ENCODE data around the gene DRC7.
A peak's percentile ranks its signal among the peaks of the same experiment; 100 is the strongest.

DRC7 gene

GRCh38 chr16:57750796-57751538, 56.4 kb downstream of the DRC7 start:
- DNase-seq (ENCODE audit: low read depth in 1 of 2, low spot score in 1 of 2) = no peak

GRCh38 chr16:57751539-57752202, 57.1 kb downstream of the DRC7 start:
- DNase-seq (ENCODE audit: low read depth in 1 of 2, low spot score in 1 of 2) = no peak

GRCh38 chr16:57752203-57752580, 57.6 kb downstream of the DRC7 start:
- DNase-seq (ENCODE audit: low read depth in 1 of 2, low spot score in 1 of 2) = no peak

GRCh38 chr16:57752581-57753447, 58.2 kb downstream of the DRC7 start:
- DNase-seq (ENCODE audit: low read depth in 1 of 2, low spot score in 1 of 2) = no peak

GRCh38 chr16:57753448-57754353, 59.1 kb downstream of the DRC7 start:
- DNase-seq (ENCODE audit: low read depth in 1 of 2, low spot score in 1 of 2) = no peak

- DNase-seq (ENCODE audit: low read depth in 1 of 2, low spot score in 1 of 2) = no peak
Observed at GRCh38 chr16:57754354-57755060, 59.9 kb downstream of the DRC7 start.

- DNase-seq (ENCODE audit: low read depth in 1 of 2, low spot score in 1 of 2) = no peak
Observed at GRCh38 chr16:57755061-57755684, 60.6 kb downstream of the DRC7 start.

- DNase-seq (ENCODE audit: low read depth in 1 of 2, low spot score in 1 of 2) = no peak
Observed at GRCh38 chr16:57755726-57756423, 61.3 kb downstream of the DRC7 start.

GRCh38 chr16:57756424-57757325, 62.1 kb downstream of the DRC7 start:
- DNase-seq (ENCODE audit: low read depth in 1 of 2, low spot score in 1 of 2) = no peak

GRCh38 chr16:57757326-57757786, 62.8 kb downstream of the DRC7 start:
- DNase-seq (ENCODE audit: low read depth in 1 of 2, low spot score in 1 of 2) = peak; percentile 81 to 89

- no peak for DNase-seq (ENCODE audit: low read depth in 1 of 2, low spot score in 1 of 2)
Observed at GRCh38 chr16:57757883-57758282, 63.3 kb downstream of the DRC7 start.

- no peak for DNase-seq (ENCODE audit: low read depth in 1 of 2, low spot score in 1 of 2)
Observed at GRCh38 chr16:57758331-57759117, 63.9 kb downstream of the DRC7 start.

GRCh38 chr16:57759131-57759530, 64.5 kb downstream of the DRC7 start:
- no peak for DNase-seq (ENCODE audit: low read depth in 1 of 2, low spot score in 1 of 2)

GRCh38 chr16:57759541-57760356, 65.1 kb downstream of the DRC7 start:
- DNase-seq (ENCODE audit: low read depth in 1 of 2, low spot score in 1 of 2) = no peak

GRCh38 chr16:57760357-57761160, 66.0 kb downstream of the DRC7 start:
- no peak for DNase-seq (ENCODE audit: low read depth in 1 of 2, low spot score in 1 of 2)

- DNase-seq (ENCODE audit: low read depth in 1 of 2, low spot score in 1 of 2) = no peak
Observed at GRCh38 chr16:57761301-57761700, 66.7 kb downstream of the DRC7 start.

Measured in activated T-helper 1 cell treated with anti-CD3 and anti-CD28 coated beads, Interleukin-2, amount 50 U/mL, for 16 hours (primary cell).